ENCODE measurements around the gene DARS1. TPM values are rescaled to one million over a fixed set of nuclear protein-coding genes. Genes with fewer than 3 reads are reported as not detected.

The DARS1 gene
- total and polyA plus RNA-seq, 2 of the 13 experiments (the other 11 are each of a cell fraction or from before 2014, with no cell fraction given) = 149 to 230 TPM

GRCh38 chr2:136023416-136023815, 38.0 kb upstream of the DARS1 start (continued):
- no peak for TF ChIP-seq PAWR (CRISPR knock-in tag; IDR thresholded peaks at IDR 0.05; ENCODE audit: borderline replicate concordance)
- no peak for TF ChIP-seq NCOA5 (CRISPR knock-in tag; IDR thresholded peaks at IDR 0.05)
- TF ChIP-seq TCF12 (IDR thresholded peaks at IDR 0.05) = no peak
- TF ChIP-seq TCF12 (CRISPR knock-in tag; IDR thresholded peaks at IDR 0.05) = no peak
- no peak for TF ChIP-seq ZSCAN12 (CRISPR knock-in tag; IDR thresholded peaks at IDR 0.05)
- TF ChIP-seq ZNF576 (CRISPR knock-in tag; IDR thresholded peaks at IDR 0.05) = no peak
- no peak for TF ChIP-seq ZNF552 (CRISPR knock-in tag; IDR thresholded peaks at IDR 0.05; ENCODE audit: borderline replicate concordance)
- no peak for TF ChIP-seq ZNF468 (CRISPR knock-in tag; IDR thresholded peaks at IDR 0.05)
- no peak for TF ChIP-seq ARID4A (CRISPR knock-in tag; IDR thresholded peaks at IDR 0.05; ENCODE audit: borderline replicate concordance)
- TF ChIP-seq SRF (IDR thresholded peaks at IDR 0.05; ENCODE audit: low read depth, low read length) = peak; percentile 91
- TF ChIP-seq THAP11 (CRISPR knock-in tag; IDR thresholded peaks at IDR 0.05) = 0 out of 2 replicates have a peak, but pooled peaks have one; percentile 31
- TF ChIP-seq CREBL2 (CRISPR knock-in tag; IDR thresholded peaks at IDR 0.05; ENCODE audit: borderline replicate concordance) = no peak
- TF ChIP-seq NFE2L2 (IDR thresholded peaks at IDR 0.05; ENCODE audit: low read length) = no peak
- TF ChIP-seq ZNF644 (CRISPR knock-in tag; IDR thresholded peaks at IDR 0.05; ENCODE audit: low read depth) = 0 out of 2 replicates have a peak, but pooled peaks have one; percentile 43
- TF ChIP-seq ZNF564 (CRISPR knock-in tag; IDR thresholded peaks at IDR 0.05) = no peak
- no peak for TF ChIP-seq UBTF (CRISPR knock-in tag; IDR thresholded peaks at IDR 0.05)
- 0 out of 2 replicates have a peak, but pooled peaks have one; percentile 15 for TF ChIP-seq HDAC1 (CRISPR knock-in tag; IDR thresholded peaks at IDR 0.05)
- TF ChIP-seq ZNF773 (CRISPR knock-in tag; IDR thresholded peaks at IDR 0.05; ENCODE audit: borderline replicate concordance) = no peak
- TF ChIP-seq EHMT2 (IDR thresholded peaks at IDR 0.05; ENCODE audit: borderline replicate concordance, low read depth, low read length) = peak; percentile 61; the same call in 1 of the 2 replicates
- no peak for TF ChIP-seq ZSCAN5A (CRISPR knock-in tag; IDR thresholded peaks at IDR 0.05; ENCODE audit: borderline replicate concordance)
- no peak for TF ChIP-seq ZNF580 (CRISPR knock-in tag; IDR thresholded peaks at IDR 0.05; ENCODE audit: borderline replicate concordance, low read depth)
- peak; percentile 75 for TF ChIP-seq HHEX (CRISPR knock-in tag; IDR thresholded peaks at IDR 0.05)
- no peak for TF ChIP-seq RFXAP (CRISPR knock-in tag; IDR thresholded peaks at IDR 0.05; ENCODE audit: borderline replicate concordance)
